HCT116 (cell line): ENCODE measurements around the gene AUTS2. TPM values are rescaled to one million over a fixed set of nuclear protein-coding genes. Genes with fewer than 3 reads are reported as not detected.

Source experiments
- ATAC-seq: fragments of 200-7000 bp; cut with Tn5 transposase; 2 replicates; pipeline ENCODE4 v1.9.1; 2020; ENCODE audit warnings: mild to moderate bottlenecking, moderate library complexity
- BruUV-seq: library from RNA; stranded (reverse); fragments of 400-500 nt; replicated peaks from 2 replicates; lab custom pipeline; 2021; lab: Mats Ljungman, UMichigan
- CTCF ChIA-PET: fragments of 300-600 bp; sonication (Branson Sonifier 250); formaldehyde crosslinking; loops from one replicate; lab custom pipeline; 2021; ENCODE audit warnings: antibody characterized with exemption; lab: Charles Lee
- POLR2A ChIA-PET: fragments of 300-600, 350-600 bp; sonication (Branson Sonifier 250); formaldehyde crosslinking; loops from one replicate; lab custom pipeline; 2021; ENCODE audit warnings: antibody characterized with exemption; lab: Charles Lee
- RAD21 ChIA-PET, 2 experiments: fragments of 300-600 bp; sonication (Branson Sonifier 250); formaldehyde crosslinking; loops; one replicate each; lab custom pipeline; 2023; ENCODE audit warnings: low total read pairs in 2 of 2; ENCODE audit not compliant: uncharacterized antibody in 2 of 2, unreplicated experiment in 2 of 2, low non-redundant PET in 1 of 2; lab: Charles Lee
- DNase-seq: peaks from one replicate; pipeline ENCODE4 v3.0.0-alpha.2; 2010; ENCODE audit warnings: low read depth, low spot score
- H2AFZ ChIP-seq: fragments of 200-600 bp; shearing (Covaris generic), sonication (generic); 2 replicates; pipeline ENCODE4 v1.6.1; 2017; ENCODE audit warnings: low read depth, mixed run types, mixed read lengths, antibody characterized with exemption, low read length; ENCODE audit not compliant: poor library complexity, severe bottlenecking
- H3K27ac ChIP-seq: 2 replicates; pipeline ENCODE4 v1.5.1; 2012; ENCODE audit warnings: low read depth, low read length
- H3K27me3 ChIP-seq: fragments of 200-600 bp; sonication (generic); 2 replicates; pipeline ENCODE4 v1.6.1; 2016; ENCODE audit warnings: mixed run types, low read length, mixed read lengths; ENCODE audit not compliant: insufficient read depth
- H3K36me3 ChIP-seq, 2 experiments: fragments of 200-500 bp in 1 of 2; fragments of 200-600 bp in 1 of 2; sonication (Bioruptor generic) in 1 of 2; sonication (generic) in 1 of 2; 2 replicates each; pipeline versions ENCODE4 v1.5.1 to v1.6.1; 2014 to 2016; ENCODE audit warnings: low read length in 2 of 2, inconsistent platforms in 1 of 2, mixed read lengths in 1 of 2, mixed run types in 1 of 2; ENCODE audit not compliant: insufficient read depth in 2 of 2, control insufficient read depth in 1 of 2
- H3K4me1 ChIP-seq, 2 experiments: fragments of 200-600 bp in 1 of 2; sonication (generic) in 1 of 2; 2 replicates each; pipeline versions ENCODE4 v1.5.1 to v1.6.1; 2012 to 2017; ENCODE audit warnings: low read length in 2 of 2, inconsistent platforms in 1 of 2, mild to moderate bottlenecking in 1 of 2, mixed read lengths in 1 of 2, mixed run types in 1 of 2, moderate library complexity in 1 of 2; ENCODE audit not compliant: insufficient read depth in 2 of 2, control insufficient read depth in 1 of 2
- H3K4me2 ChIP-seq: fragments of 200-600 bp; sonication (generic); 2 replicates; pipeline ENCODE4 v1.6.1; 2017; ENCODE audit warnings: mixed run types, low read length, mixed read lengths
- H3K4me3 ChIP-seq, 2 experiments: fragments of 200-600 bp in 1 of 2; sonication (generic) in 1 of 2; replicated peaks in 1 of 2; 2 replicates each; pipeline ENCODE4 v1.5.1; 2011 to 2016; ENCODE audit warnings: low read length in 2 of 2, control low read depth in 1 of 2, low read depth in 1 of 2, mild to moderate bottlenecking in 1 of 2, mixed read lengths in 1 of 2, mixed run types in 1 of 2
- H3K79me2 ChIP-seq: fragments of 200-600 bp; sonication (generic); 2 replicates; pipeline ENCODE4 v1.6.1; 2017; ENCODE audit warnings: mild to moderate bottlenecking, mixed run types, low read length, moderate library complexity, mixed read lengths; ENCODE audit not compliant: insufficient read depth
- H3K9ac ChIP-seq: fragments of 200-600 bp; sonication (generic); 2 replicates; pipeline ENCODE4 v1.6.1; 2016; ENCODE audit warnings: low read length, mixed read lengths
- H3K9me2 ChIP-seq: fragments of 200-600 bp; sonication (generic), shearing (Covaris generic); 2 replicates; pipeline ENCODE4 v1.6.1; 2017; ENCODE audit warnings: mixed run types, mild to moderate bottlenecking, moderate library complexity; ENCODE audit not compliant: insufficient read depth
- H3K9me3 ChIP-seq, 2 experiments: fragments of 200-500 bp in 1 of 2; fragments of 200-600 bp in 1 of 2; sonication (Bioruptor generic) in 1 of 2; sonication (generic) in 1 of 2; 2 replicates each; pipeline ENCODE4 v1.6.1; 2014 to 2017; ENCODE audit warnings: low read length in 2 of 2, mixed read lengths in 2 of 2, inconsistent platforms in 1 of 2, low read depth in 1 of 2, mild to moderate bottlenecking in 1 of 2, mixed run types in 1 of 2, moderate library complexity in 1 of 2; ENCODE audit not compliant: control insufficient read depth in 1 of 2, insufficient read depth in 1 of 2
- H4K20me1 ChIP-seq: fragments of 200-600 bp; sonication (generic), shearing (Covaris generic); 2 replicates; pipeline ENCODE4 v1.6.1; 2017; ENCODE audit warnings: mixed run types, mild to moderate bottlenecking, moderate library complexity; ENCODE audit not compliant: insufficient read depth
- ATF3 ChIP-seq: IDR thresholded peaks from 2 replicates; pipeline ENCODE4 v1.6.1; 2012
- CBX3 ChIP-seq: IDR thresholded peaks from 2 replicates; pipeline ENCODE4 v1.6.1; 2012; ENCODE audit warnings: low read depth
- CEBPB ChIP-seq: IDR thresholded peaks from 2 replicates; pipeline ENCODE4 v1.6.1; 2012; ENCODE audit warnings: low read depth
- CTCF ChIP-seq, 3 experiments: fragments of 200-600 bp in 1 of 3; sonication (generic) in 1 of 3; IDR thresholded peaks in 2 of 3; conservative IDR thresholded peaks in 1 of 3; 2 replicates each; pipeline ENCODE4 v1.5.1; 2012 to 2017; ENCODE audit warnings: low read depth in 2 of 3, low read length in 2 of 3, antibody characterized with exemption in 1 of 3, borderline replicate concordance in 1 of 3, control low read depth in 1 of 3, mild to moderate bottlenecking in 1 of 3, mixed read lengths in 1 of 3, mixed run types in 1 of 3, moderate library complexity in 1 of 3; ENCODE audit not compliant: insufficient read depth in 1 of 3
- ELF1 ChIP-seq: IDR thresholded peaks from 2 replicates; pipeline ENCODE4 v1.6.1; 2012; ENCODE audit warnings: low read depth, borderline replicate concordance
- EZH2 ChIP-seq: fragments of 200-600 bp; sonication (generic); IDR thresholded peaks from 2 replicates; pipeline ENCODE4 v1.6.1; 2017; ENCODE audit warnings: antibody characterized with exemption, mixed run types
- FOSL1 ChIP-seq: IDR thresholded peaks from 2 replicates; pipeline ENCODE4 v1.6.1; 2012; ENCODE audit warnings: low read depth
- JUND ChIP-seq: IDR thresholded peaks from 2 replicates; pipeline ENCODE4 v1.6.1; 2012
- MAX ChIP-seq: IDR thresholded peaks from 2 replicates; pipeline ENCODE4 v1.6.1; 2012
- POLR2A ChIP-seq: IDR thresholded peaks from 2 replicates; pipeline ENCODE4 v1.7.0; 2011; ENCODE audit warnings: borderline replicate concordance; ENCODE audit not compliant: insufficient read depth, insufficient read length; ENCODE audit errors: extremely low read depth
- POLR2AphosphoS5 ChIP-seq: IDR thresholded peaks from 2 replicates; pipeline ENCODE4 v1.6.1; 2011; ENCODE audit warnings: mild to moderate bottlenecking, low read depth, low read length, moderate library complexity
- RAD21 ChIP-seq: IDR thresholded peaks from 2 replicates; pipeline ENCODE4 v1.6.1; 2012; ENCODE audit warnings: low read depth, mild to moderate bottlenecking
- SIN3A ChIP-seq: IDR thresholded peaks from 2 replicates; pipeline ENCODE4 v1.6.1; 2012; ENCODE audit warnings: low read depth
- TCF7L2 ChIP-seq: IDR thresholded peaks from 2 replicates; pipeline ENCODE4 v1.7.0; 2011; ENCODE audit warnings: borderline replicate concordance, inconsistent platforms; ENCODE audit not compliant: insufficient read depth, insufficient read length; ENCODE audit errors: extremely low read depth
- YY1 ChIP-seq: IDR thresholded peaks from 2 replicates; pipeline ENCODE4 v1.6.1; 2011; ENCODE audit warnings: low read length, low read depth, moderate library complexity, mild to moderate bottlenecking; ENCODE audit not compliant: insufficient replicate concordance; ENCODE audit errors: extremely low read depth
- ZNF274 ChIP-seq: fragments of 200-500 bp; sonication (Bioruptor generic); IDR thresholded peaks from 2 replicates; pipeline ENCODE4 v1.6.1; 2014; ENCODE audit warnings: mild to moderate bottlenecking, low read depth, low read length, inconsistent platforms
- intact Hi-C: fragments of 100-400 bp; cut with micrococcal nuclease; formaldehyde crosslinking; loops from 2 replicates; pipeline ENCODE4 v1.10.0; 2022
- total RNA-seq: library from RNA; stranded (reverse); gene quantifications from one replicate; pipeline ENCODE4 v1.2.1, GENCODE V29; 2021; ENCODE audit not compliant: unreplicated experiment

Gene AUTS2
- total RNA-seq, 1 experiment from 2014 or later = 0.93 TPM

- no peak overlapping the region for H3K4me3 ChIP-seq
- POLR2A ChIA-PET = no interaction called here
- H3K9ac ChIP-seq = no peak overlapping the region
- RAD21 ChIA-PET = no interaction called here
- H3K27me3 ChIP-seq = no peaks in the 10 kb centered on the region
- H3K36me3 ChIP-seq = no peaks in the 10 kb centered on the region
- H3K4me2 ChIP-seq = no peak overlapping the region
- peaks cover 12 to 32% of the 10 kb centered on the region in 2 experiments; a peak in 2 of 4 replicates for H3K9me3 ChIP-seq
- no peaks in the 10 kb centered on the region for H4K20me1 ChIP-seq
- DNase-seq (no peak), ATAC-seq (no peak)
- BruUV-seq = no TSS peak
- H3K9me2 ChIP-seq = no peaks in the 10 kb centered on the region
- no peak overlapping the region for H3K27ac ChIP-seq
- CTCF ChIA-PET = no interaction called here
- intact Hi-C loops = no loop called here
- TF ChIP-seq FOSL1 (no peak), CTCF (IDR thresholded peaks at IDR 0.05 in 2 of 3, conservative IDR thresholded peaks at IDR 0.05 in 1 of 3; ENCODE audit: borderline replicate concordance in 1 of 3, insufficient read depth in 1 of 3, low read depth in 2 of 3, low read length in 2 of 3) (no peak), ATF3 (no peak), TCF7L2 (no peak), POLR2A (no peak), MAX (no peak), EZH2 (no peak), POLR2AphosphoS5 (no peak), CBX3 (no peak), SIN3A (no peak), ELF1 (no peak), JUND (no peak), CEBPB (no peak), RAD21 (no peak), ZNF274 (no peak), YY1 (no peak)
- H3K4me1 ChIP-seq = no peaks in the 10 kb centered on the region
- no peak overlapping the region for H2AFZ ChIP-seq
- no peaks in the 10 kb centered on the region for H3K79me2 ChIP-seq
These were observed 228.9 kb downstream of the AUTS2 start for GRCh38 chr7:69827140-69827539.
